A549 treated with Mapracorat at 1 μM for 4 hours (cell line): ENCODE measurements around the gene DCPS. TPM values are rescaled to one million over a fixed set of nuclear protein-coding genes. Genes with fewer than 3 reads are reported as not detected.

Experiments
- total RNA-seq: library from RNA; stranded (reverse); fragments of 200-300 nt; extraction: Qiagen RNA extraction; gene quantifications from 5 replicates; pipeline ENCODE4 v1.2.3, GENCODE V29; 2022

The DCPS gene
- total RNA-seq, result 16.9 to 20.0 TPM (median 19.5 TPM) in 5 replicates

GRCh38 chr11:126303623-126304456 lies at the start of gene DCPS:
TSS of gene DCPS (plus strand) at chr11:126304060. CDS start at chr11:126304081, 21 bp downstream.

GRCh38 chr11:126268708-126269579 lies 34.9 kb upstream of the DCPS start, which contains the start of the genes FOXRED1 and SRPRA:
TSS of gene FOXRED1 (plus strand) at chr11:126269154. CDS start at chr11:126269207, 53 bp downstream.
TSS of gene SRPRA (minus strand) at chr11:126268895. CDS start at chr11:126268804, 91 bp downstream.

GRCh38 chr11:126282736-126283591 lies 20.9 kb upstream of the DCPS start, which contains the start of gene TIRAP:
TSS of gene TIRAP (plus strand) at chr11:126283093. CDS start at chr11:126290895, 7,802 bp downstream.

GRCh38 chr11:126355324-126355925 lies 51.6 kb downstream of the DCPS start, which contains the start of gene ST3GAL4:
TSS of gene ST3GAL4 (plus strand) at chr11:126355686. CDS start at chr11:126406156, 50,470 bp downstream.

Other genes with a start within 250 kb of the DCPS start
- gene CDON, start 241.2 kb upstream of the DCPS start, total RNA-seq, result 1.4 to 2.8 TPM (median 2.1 TPM) in 5 replicates
- gene RPUSD4, start 92.4 kb upstream of the DCPS start, total RNA-seq, result 16.2 to 18.5 TPM (median 16.6 TPM) in 5 replicates
- gene FAM118B, start 92.3 kb upstream of the DCPS start, total RNA-seq, result 14.1 to 18.2 TPM (median 15.5 TPM) in 5 replicates
- 57.7 to 63.6 TPM (median 59.4 TPM) in 5 replicates for gene SRPRA, start 35.2 kb upstream of the DCPS start, total RNA-seq
- 20.7 to 24.0 TPM (median 23.1 TPM) in 5 replicates for gene FOXRED1, start 34.9 kb upstream of the DCPS start, total RNA-seq
- gene TIRAP, start 21.0 kb upstream of the DCPS start, total RNA-seq, result 5.8 to 6.8 TPM (median 6.6 TPM) in 5 replicates
- gene ST3GAL4, start 51.6 kb downstream of the DCPS start, total RNA-seq, result 26.0 to 28.9 TPM (median 27.8 TPM) in 5 replicates